Mesenchymal stem cell (in vitro differentiated cells and primary cell): ENCODE measurements around the gene HPGDS.
"Not testable (repeated sequence)": the region's sequence is repeated elsewhere in the genome, so short reads cannot be mapped to it uniquely, and the experiment has no call there.

Source experiments
- DNase-seq: peaks from one replicate; pipeline ENCODE4 v3.0.0-alpha.2; 2013
- H2AFZ ChIP-seq: one replicate; pipeline ENCODE4 v1.6.1; 2013; ENCODE audit warnings: low read depth, mild to moderate bottlenecking, control low read depth, inconsistent platforms, low read length, moderate library complexity
- H2AK5ac ChIP-seq: 2 replicates; pipeline ENCODE4 v1.6.1; 2013; ENCODE audit warnings: low read length, moderate library complexity, mild to moderate bottlenecking, inconsistent platforms; ENCODE audit not compliant: severe bottlenecking
- H2BK120ac ChIP-seq: one replicate; pipeline ENCODE4 v1.6.1; 2013; ENCODE audit warnings: low read depth, mild to moderate bottlenecking, inconsistent platforms, low read length, moderate library complexity
- H2BK12ac ChIP-seq, 2 experiments: one replicate each; pipeline ENCODE4 v1.6.1; 2013; ENCODE audit warnings: inconsistent platforms in 2 of 2, low read length in 2 of 2, mild to moderate bottlenecking in 2 of 2, moderate library complexity in 2 of 2, control low read depth in 1 of 2
- H2BK15ac ChIP-seq: one replicate; pipeline ENCODE4 v1.6.1; 2013; ENCODE audit warnings: mild to moderate bottlenecking, low read depth, inconsistent platforms; ENCODE audit not compliant: poor library complexity, severe bottlenecking
- H2BK5ac ChIP-seq: 2 replicates; pipeline ENCODE4 v1.6.1; 2013; ENCODE audit warnings: low read depth, mild to moderate bottlenecking, low read length, control low read depth, inconsistent platforms; ENCODE audit not compliant: poor library complexity, severe bottlenecking
- H3K14ac ChIP-seq, 2 experiments: one replicate each; pipeline ENCODE4 v1.6.1; 2013; ENCODE audit warnings: inconsistent platforms in 2 of 2, low read length in 2 of 2, control low read depth in 1 of 2, mild to moderate bottlenecking in 1 of 2, moderate library complexity in 1 of 2
- H3K18ac ChIP-seq, 2 experiments: one replicate each; pipeline ENCODE4 v1.6.1; 2013; ENCODE audit warnings: inconsistent platforms in 2 of 2, low read length in 2 of 2, control low read depth in 1 of 2, low read depth in 1 of 2, mild to moderate bottlenecking in 1 of 2
- H3K23ac ChIP-seq, 2 experiments: one replicate each; pipeline ENCODE4 v1.6.1; 2013; ENCODE audit warnings: inconsistent platforms in 2 of 2, low read length in 2 of 2, mild to moderate bottlenecking in 2 of 2, moderate library complexity in 2 of 2, control low read depth in 1 of 2
- H3K27ac ChIP-seq: 2 replicates; pipeline ENCODE4 v1.5.1; 2013; ENCODE audit warnings: mild to moderate bottlenecking, moderate library complexity, low read length, control low read depth, inconsistent platforms; ENCODE audit not compliant: poor library complexity, severe bottlenecking
- H3K27me3 ChIP-seq, 2 experiments: 2 replicates each; pipeline versions ENCODE4 v1.6.1 to v1.7.0; 2013; ENCODE audit warnings: low read length in 2 of 2, mild to moderate bottlenecking in 2 of 2, moderate library complexity in 2 of 2, control low read depth in 1 of 2, inconsistent platforms in 1 of 2; ENCODE audit not compliant: control insufficient read depth in 1 of 2, insufficient read depth in 1 of 2
- H3K36me3 ChIP-seq, 2 experiments: 2 replicates each; pipeline versions ENCODE4 v1.6.1 to v1.7.0; 2013; ENCODE audit warnings: low read length in 2 of 2, control low read depth in 1 of 2, inconsistent platforms in 1 of 2, low read depth in 1 of 2, mild to moderate bottlenecking in 1 of 2; ENCODE audit not compliant: insufficient read depth in 2 of 2, control insufficient read depth in 1 of 2
- H3K4ac ChIP-seq, 2 experiments: one replicate each; pipeline ENCODE4 v1.6.1; 2013; ENCODE audit warnings: inconsistent platforms in 2 of 2, low read length in 2 of 2, mild to moderate bottlenecking in 2 of 2, moderate library complexity in 2 of 2, control low read depth in 1 of 2, low read depth in 1 of 2
- H3K4me1 ChIP-seq: 2 replicates; pipeline ENCODE4 v1.6.1; 2013; ENCODE audit warnings: low read depth, low read length, control low read depth; ENCODE audit not compliant: control insufficient read depth, insufficient read depth
- H3K4me2 ChIP-seq: 2 replicates; pipeline ENCODE4 v1.6.1; 2013; ENCODE audit warnings: low read length, mild to moderate bottlenecking, inconsistent platforms; ENCODE audit not compliant: poor library complexity, severe bottlenecking
- H3K4me3 ChIP-seq, 2 experiments: 2 replicates each; pipeline versions ENCODE4 v1.5.1 to v1.7.0; 2013; ENCODE audit warnings: low read length in 2 of 2, mild to moderate bottlenecking in 2 of 2, control low read depth in 1 of 2, low read depth in 1 of 2; ENCODE audit not compliant: insufficient read depth in 1 of 2
- H3K79me1 ChIP-seq: replicated peaks from 2 replicates; pipeline ENCODE4 v1.6.1; 2013; ENCODE audit warnings: mild to moderate bottlenecking, control low read depth, low read length, inconsistent platforms; ENCODE audit not compliant: poor library complexity, severe bottlenecking
- H3K9ac ChIP-seq: 2 replicates; pipeline ENCODE4 v1.7.0; 2013; ENCODE audit warnings: mild to moderate bottlenecking, low read length, moderate library complexity
- H3K9me3 ChIP-seq: 2 replicates; pipeline ENCODE4 v1.7.0; 2013; ENCODE audit warnings: mild to moderate bottlenecking, low read length; ENCODE audit not compliant: control insufficient read depth
- H4K8ac ChIP-seq: one replicate; pipeline ENCODE4 v1.6.1; 2013; ENCODE audit warnings: inconsistent platforms, mild to moderate bottlenecking, low read length, moderate library complexity
- H4K91ac ChIP-seq: one replicate; pipeline ENCODE4 v1.6.1; 2013; ENCODE audit warnings: mild to moderate bottlenecking, low read length, inconsistent platforms
- WGBS: methylation state at CpG from one replicate; pipeline ENCODE4 v1.1.7; 2013; ENCODE audit warnings: mixed read lengths; 5-methylcytosine and 5-hydroxymethylcytosine counted together

Gene HPGDS

GRCh38 chr4:94298725-94299252, 43.8 kb downstream of the HPGDS start:
- Histone ChIP-seq H3K36me3 (no peaks in the 10 kb centered on the region), H4K91ac (no peak overlapping the region), H3K18ac (no peak overlapping the region), H3K4me3 (no peak overlapping the region), H3K27me3 (no peaks in the 10 kb centered on the region), H2BK12ac (no peak overlapping the region), H3K4me2 (no peak overlapping the region), H3K4me1 (no peaks in the 10 kb centered on the region), H2BK15ac (no peak overlapping the region), H3K23ac (no peak overlapping the region), H2AFZ (no peak overlapping the region), H3K9ac (no peak overlapping the region), H3K4ac (no peak overlapping the region), H2AK5ac (no peak overlapping the region), H3K79me1 (no peaks in the 10 kb centered on the region), H2BK5ac (no peak overlapping the region), H3K27ac (no peak overlapping the region), H3K14ac (no peak overlapping the region), H3K9me3 (no peaks in the 10 kb centered on the region), H2BK120ac (no peak overlapping the region), H4K8ac (no peak overlapping the region)
- over 99% methylated on average over 3 of the region's 4 CpGs for WGBS
- no peak for DNase-seq

- not testable (repeated sequence) for H3K9me3 ChIP-seq, H2BK12ac ChIP-seq, H3K18ac ChIP-seq, DNase-seq, H3K23ac ChIP-seq, H4K8ac ChIP-seq, H2BK120ac ChIP-seq, H2AFZ ChIP-seq, H3K4me3 ChIP-seq, H3K14ac ChIP-seq, H3K9ac ChIP-seq, H3K4ac ChIP-seq, H3K79me1 ChIP-seq, H2AK5ac ChIP-seq, H3K4me1 ChIP-seq, H3K27ac ChIP-seq, H2BK5ac ChIP-seq, H3K27me3 ChIP-seq, H4K91ac ChIP-seq, H2BK15ac ChIP-seq, H3K4me2 ChIP-seq
- WGBS = 88% methylated on average over 6 of the region's 6 CpGs
- H3K36me3 ChIP-seq = peaks cover 2 to 25% of the 10 kb centered on the region in 2 experiments
Observed at GRCh38 chr4:94295473-94295872, 47.2 kb downstream of the HPGDS start.

- not testable (repeated sequence) for H2BK5ac ChIP-seq, H3K4ac ChIP-seq, H2AFZ ChIP-seq, H3K27me3 ChIP-seq, H2AK5ac ChIP-seq, H3K9ac ChIP-seq, H3K18ac ChIP-seq, H3K14ac ChIP-seq, H3K4me2 ChIP-seq, H3K4me1 ChIP-seq, H3K27ac ChIP-seq, H4K91ac ChIP-seq, H2BK15ac ChIP-seq, H3K79me1 ChIP-seq, H2BK12ac ChIP-seq, H3K9me3 ChIP-seq, H3K23ac ChIP-seq, H3K4me3 ChIP-seq, H4K8ac ChIP-seq, H2BK120ac ChIP-seq, DNase-seq
- WGBS = 82% methylated on average over 4 of the region's 4 CpGs
- H3K36me3 ChIP-seq = peaks cover 2 to 39% of the 10 kb centered on the region in 2 experiments
Observed at GRCh38 chr4:94293981-94294380, 48.7 kb downstream of the HPGDS start.

GRCh38 chr4:94290245-94290644, 52.4 kb downstream of the HPGDS start:
- H3K9ac ChIP-seq = no peak overlapping the region
- no peak overlapping the region for H2BK120ac ChIP-seq
- H2AFZ ChIP-seq = no peak overlapping the region
- H3K4me1 ChIP-seq = no peaks in the 10 kb centered on the region
- H2BK12ac ChIP-seq = no peak overlapping the region
- DNase-seq = no peak
- H3K79me1 ChIP-seq = peaks cover 3% of the 10 kb centered on the region
- H2BK5ac ChIP-seq = no peak overlapping the region
- H2BK15ac ChIP-seq = no peak overlapping the region
- no peaks in the 10 kb centered on the region for H3K27me3 ChIP-seq
- H4K91ac ChIP-seq = no peak overlapping the region
- no peak overlapping the region for H4K8ac ChIP-seq
- H3K27ac ChIP-seq = no peak overlapping the region
- H3K36me3 ChIP-seq = peaks cover 5 to 71% of the 10 kb centered on the region in 2 experiments
- no peak overlapping the region for H3K14ac ChIP-seq
- H3K4me3 ChIP-seq = no peak overlapping the region
- H3K4me2 ChIP-seq = no peak overlapping the region
- H3K23ac ChIP-seq = no peak overlapping the region
- H3K18ac ChIP-seq = no peak overlapping the region
- H3K9me3 ChIP-seq = no peaks in the 10 kb centered on the region
- 100% methylated on average over 1 of the region's 2 CpGs for WGBS
- H3K4ac ChIP-seq = no peak overlapping the region
- no peak overlapping the region for H2AK5ac ChIP-seq
